ENCODE measurements around the gene PRSS27. TPM values are rescaled to one million over a fixed set of nuclear protein-coding genes. Genes with fewer than 3 reads are reported as not detected.

PRSS27 gene
- total and polyA plus RNA-seq, 2 of the 4 experiments (the other 2 are of a cell fraction) = under 0.01 to 0.58 TPM

- peak; percentile 30; the same call in 1 of the 2 replicates for TF ChIP-seq RAD21 (IDR thresholded peaks at IDR 0.05; ENCODE audit: low read length)
- no peak for TF ChIP-seq NFE2L2 (IDR thresholded peaks at IDR 0.05; ENCODE audit: low read depth, low read length)
- TF ChIP-seq FOS (IDR thresholded peaks at IDR 0.05; ENCODE audit: low read depth, low read length) = no peak
- no peak for TF ChIP-seq RFX5 (IDR thresholded peaks at IDR 0.05; ENCODE audit: low read depth, low read length)
- TF ChIP-seq MAZ (IDR thresholded peaks at IDR 0.05; ENCODE audit: borderline replicate concordance, low read depth, low read length) = peak; percentile 53; the same call in 1 of the 2 replicates
- peak; percentile 58 for TF ChIP-seq CTCF (conservative IDR thresholded peaks at IDR 0.05; ENCODE audit: low read depth, low read length)
- peak; percentile 34; the same call in 1 of the 2 replicates for TF ChIP-seq POLR2A (IDR thresholded peaks at IDR 0.05; ENCODE audit: low read depth, low read length)
- TF ChIP-seq SMC3 (IDR thresholded peaks at IDR 0.05; ENCODE audit: low read depth, low read length) = peak; percentile 24; the same call in 1 of the 2 replicates
- no peak for TF ChIP-seq MXI1 (IDR thresholded peaks at IDR 0.05; ENCODE audit: borderline replicate concordance, low read depth, low read length)
- TF ChIP-seq MAFK (IDR thresholded peaks at IDR 0.05; ENCODE audit: low read depth, low read length) = no peak
- no peak for TF ChIP-seq CEBPB (IDR thresholded peaks at IDR 0.05; ENCODE audit: low read depth, low read length)
- peak overlapping the region; percentile 78 for H3K4me2 ChIP-seq (ENCODE audit: low read depth, low read length)
- peak overlapping the region; percentile 65 to 82; a peak in 2 of 4 replicates for H4K8ac ChIP-seq (ENCODE audit: low read depth in 2 of 2, low read length in 2 of 2)
- no peak overlapping the region for H2BK120ac ChIP-seq (ENCODE audit: low read depth, low read length)
- H3K36me3 ChIP-seq (ENCODE audit: control insufficient read depth, insufficient read depth, low read length) = no peaks in the 10 kb centered on the region
- no TSS peak for BruUV-seq (replicated peaks)
- H2AK5ac ChIP-seq (ENCODE audit: low read depth, low read length) = no peak overlapping the region
- H4K20me1 ChIP-seq (ENCODE audit: insufficient read depth, low read length) = no peaks in the 10 kb centered on the region
- intact Hi-C loops (cut with micrococcal nuclease) = no loop called here
- peak overlapping the region; percentile 64 for H3K9ac ChIP-seq (ENCODE audit: low read depth, low read length)
- H4K5ac ChIP-seq (ENCODE audit: low read depth, low read length) = peak overlapping the region; percentile 30; the same call in 1 of the 2 replicates
- in situ Hi-C loops (cut with MboI; ENCODE audit: low sequenced_read_pairs) = no loop called here
- H4K91ac ChIP-seq (ENCODE audit: insufficient read depth, low read depth, low read length) = peak overlapping the region; percentile 12; the same call in 1 of the 2 replicates
- no peak overlapping the region for H2BK5ac ChIP-seq (ENCODE audit: low read depth, low read length, poor library complexity, severe bottlenecking)
- DNase-seq (peak; percentile 68), ATAC-seq (ENCODE audit: low read depth) (peak; percentile 97)
- H3K27ac ChIP-seq (ENCODE audit: insufficient read depth, low read length) = peak overlapping the region; percentile 77
- H3K23ac ChIP-seq (ENCODE audit: low read depth, low read length) = no peak overlapping the region
- no peaks in the 10 kb centered on the region for H3K9me3 ChIP-seq (ENCODE audit: control insufficient read depth, insufficient read depth, low read length)
- dilution Hi-C loops (cut with HindIII; ENCODE audit: low sequenced_read_pairs, unreplicated experiment) = no loop called here
- H2BK15ac ChIP-seq (ENCODE audit: low read depth, low read length) = no peak overlapping the region
- POLR2A ChIA-PET (ENCODE audit: unreplicated experiment) = no interaction called here
- no peaks in the 10 kb centered on the region for H3K9me1 ChIP-seq (ENCODE audit: insufficient read depth, low read length)
- H2BK20ac ChIP-seq (ENCODE audit: low read depth, low read length) = no peak overlapping the region
- H3K79me1 ChIP-seq (ENCODE audit: low read depth in 1 of 2, low read length in 2 of 2) = no peaks in the 10 kb centered on the region
- WGBS, 2 experiments (ENCODE audit: extremely low coverage in 2 of 2, insufficient read length in 1 of 2) = no CpG with 5 or more reads among the region's 99 CpGs
- H3K56ac ChIP-seq (ENCODE audit: extremely low read depth, insufficient read depth, low read length) = no peak overlapping the region; the same call in 1 of the 2 replicates
- H3K18ac ChIP-seq (ENCODE audit: low read depth, low read length) = no peak overlapping the region; the same call in 1 of the 2 replicates
- CTCF ChIA-PET = no interaction called here
- peak overlapping the region; percentile 63 for H3K14ac ChIP-seq (replicated peaks; ENCODE audit: low read depth, low read length)
- peak overlapping the region; percentile 44 for H3K4me3 ChIP-seq (ENCODE audit: insufficient read depth, low read depth, low read length)
- peak overlapping the region; percentile 23 for H2AK9ac ChIP-seq (replicated peaks; ENCODE audit: low read depth, low read length, poor library complexity)
- H3K27me3 ChIP-seq (ENCODE audit: control insufficient read depth, insufficient read depth, low read length) = peaks cover 9% of the 10 kb centered on the region; the same call in 1 of the 2 replicates
- H2AFZ ChIP-seq (replicated peaks; ENCODE audit: low read length, poor library complexity) = peak overlapping the region; percentile 93
- peak overlapping the region; percentile 75 for H3K4ac ChIP-seq (ENCODE audit: low read depth, low read length)
- H3K4me1 ChIP-seq (ENCODE audit: control insufficient read depth, insufficient read depth, low read length) = no peaks in the 10 kb centered on the region
These were observed 952 bp upstream of the PRSS27 start for GRCh38 chr16:2720719-2721633.
